HG02642 (cell line): ENCODE data around the gene TESPA1.

Experiments used
- ATAC-seq: cut with Tn5 transposase; IDR thresholded peaks from one replicate; pipeline ENCODE4 v1.9.1; 2021; ENCODE audit warnings: mild to moderate bottlenecking; ENCODE audit not compliant: unreplicated experiment, poor library complexity

Gene TESPA1

GRCh38 chr12:54984658-54985376 is at the start of gene TESPA1:
TESPA1 (minus strand) TSS chr12:54984762; CDS start chr12:54974562, 10,200 bp downstream.
- peak; percentile 95 for ATAC-seq

GRCh38 chr12:55034218-55034617 is 49.7 kb upstream of the TESPA1 start:
- ATAC-seq: no peak

- no peak for ATAC-seq
Observed at GRCh38 chr12:55025508-55025907, 40.9 kb upstream of the TESPA1 start.

- ATAC-seq: no peak
Observed at GRCh38 chr12:55024575-55024974, 40.0 kb upstream of the TESPA1 start.

- ATAC-seq: no peak
Observed at GRCh38 chr12:55019784-55020183, 35.2 kb upstream of the TESPA1 start, which contains the start of gene NEUROD4. NEUROD4 (plus strand) TSS chr12:55019974; CDS start chr12:55026440, 6,466 bp downstream.

- ATAC-seq: no peak
Observed at GRCh38 chr12:55017416-55017925, 32.9 kb upstream of the TESPA1 start.

GRCh38 chr12:55008944-55009585 is 24.5 kb upstream of the TESPA1 start:
- no peak for ATAC-seq

- no peak for ATAC-seq
Observed at GRCh38 chr12:55002355-55002754, 17.8 kb upstream of the TESPA1 start.

GRCh38 chr12:55001198-55001868 is 16.8 kb upstream of the TESPA1 start:
- ATAC-seq: no peak

GRCh38 chr12:54998958-54999510 is 14.5 kb upstream of the TESPA1 start:
- ATAC-seq: no peak

- ATAC-seq: no peak
Observed at GRCh38 chr12:54997929-54998522, 13.5 kb upstream of the TESPA1 start.

- ATAC-seq: no peak
Observed at GRCh38 chr12:54996205-54996604, 11.6 kb upstream of the TESPA1 start.

- ATAC-seq: peak; percentile 54
Observed at GRCh38 chr12:54993181-54993835, 8.7 kb upstream of the TESPA1 start.

- peak; percentile 33 for ATAC-seq
Observed at GRCh38 chr12:54991991-54992375, 7.4 kb upstream of the TESPA1 start.

- ATAC-seq: peak; percentile 74
Observed at GRCh38 chr12:54991161-54991990, 6.8 kb upstream of the TESPA1 start.

- no peak for ATAC-seq
Observed at GRCh38 chr12:54989829-54990228, 5.3 kb upstream of the TESPA1 start.

- peak; percentile 36 for ATAC-seq
Observed at GRCh38 chr12:54988402-54989054, 4.0 kb upstream of the TESPA1 start.

GRCh38 chr12:54987611-54988231 is 3.2 kb upstream of the TESPA1 start:
- no peak for ATAC-seq
